K562 (cell line): ENCODE results near the gene TRIM24. TPM values are rescaled to one million over a fixed set of nuclear protein-coding genes. Genes with fewer than 3 reads are reported as not detected.

Experiments used
- ATF2 ChIP-seq: sonication (generic); formaldehyde crosslinking; IDR thresholded peaks from 2 replicates; pipeline ENCODE4 v1.8.1; 2022; ENCODE audit warnings: missing genetic modification reagents
- CTCFL ChIP-seq: IDR thresholded peaks from 2 replicates; pipeline ENCODE4 v1.6.1; 2011; ENCODE audit warnings: borderline replicate concordance, low read depth, mild to moderate bottlenecking, moderate library complexity, low read length; ENCODE audit not compliant: insufficient read depth, poor library complexity, severe bottlenecking
- HEY1 ChIP-seq: fragments of 250-450 bp; sonication (Bioruptor Pico); IDR thresholded peaks from 2 replicates; pipeline ENCODE4 v1.5.0; 2020; ENCODE audit warnings: mild to moderate bottlenecking, moderate library complexity, borderline replicate concordance
- NCOA1 ChIP-seq: fragments of 450-650 bp; IDR thresholded peaks from 2 replicates; pipeline ENCODE4 v1.6.1; 2016; ENCODE audit warnings: low read depth
- PHTF2 ChIP-seq: fragments of 250-450 bp; sonication (Bioruptor Pico); IDR thresholded peaks from 2 replicates; pipeline ENCODE4 v1.5.0; 2021; ENCODE audit warnings: mild to moderate bottlenecking
- PTBP1 ChIP-seq: fragments of 200-400 bp; formaldehyde crosslinking; IDR thresholded peaks from 2 replicates; pipeline ENCODE4 v1.6.1; 2017; ENCODE audit warnings: low read depth, low read length
- RHOXF2B ChIP-seq: fragments of 250-450 bp; sonication (Bioruptor Pico); conservative IDR thresholded peaks from 2 replicates; pipeline ENCODE4 v1.5.1; 2021
- THRB ChIP-seq: fragments of 450-650 bp; formaldehyde crosslinking; conservative IDR thresholded peaks from 2 replicates; pipeline ENCODE4 v1.4.0; 2022; ENCODE audit warnings: mild to moderate bottlenecking, missing genetic modification characterization
- TOE1 ChIP-seq, 2 experiments: fragments of 450-650 bp in 1 of 2; sonication (generic) in 1 of 2; formaldehyde crosslinking in 1 of 2; IDR thresholded peaks; 2 replicates each; pipeline versions ENCODE4 v1.7.1 to v1.8.0; 2016 to 2022; ENCODE audit warnings: borderline replicate concordance in 2 of 2, mild to moderate bottlenecking in 2 of 2, antibody characterized with exemption in 1 of 2, inconsistent platforms in 1 of 2, low read depth in 1 of 2, missing genetic modification reagents in 1 of 2, moderate library complexity in 1 of 2
- U2AF1 ChIP-seq: fragments of 200-400 bp; formaldehyde crosslinking; optimal IDR thresholded peaks from 2 replicates; pipeline ENCODE3; 2017; ENCODE audit warnings: mild to moderate bottlenecking, low read depth, low read length, moderate library complexity
- XRCC3 ChIP-seq: fragments of 450-650 bp; IDR thresholded peaks from 2 replicates; pipeline ENCODE4 v1.6.1; 2017; ENCODE audit warnings: mild to moderate bottlenecking, moderate library complexity
- ZBTB7A ChIP-seq: IDR thresholded peaks from 2 replicates; pipeline ENCODE4 v1.6.1; 2011; ENCODE audit warnings: low read depth, mild to moderate bottlenecking, low read length, moderate library complexity, borderline replicate concordance; ENCODE audit not compliant: control insufficient read depth
- ZEB2 ChIP-seq: fragments of 450-650 bp; IDR thresholded peaks from 2 replicates; pipeline ENCODE4 v1.6.1; 2016
- ZMIZ1 ChIP-seq, 2 experiments: fragments of 150-350 bp in 1 of 2; IDR thresholded peaks; 2 replicates each; pipeline ENCODE4 v1.6.1; 2012 to 2016; ENCODE audit warnings: low read depth in 2 of 2, low read length in 2 of 2, mild to moderate bottlenecking in 1 of 2, moderate library complexity in 1 of 2
- ZNF655 ChIP-seq: fragments of 250-450 bp; sonication (Bioruptor Pico); IDR thresholded peaks from 2 replicates; pipeline ENCODE4 v1.5.0; 2021
- ZNF695 ChIP-seq: fragments of 450-650 bp; formaldehyde crosslinking; IDR thresholded peaks from 2 replicates; pipeline ENCODE4 v1.4.0; 2020; ENCODE audit warnings: mild to moderate bottlenecking, moderate library complexity
- polyA plus RNA-seq, 8 experiments: library from polyadenylated mRNA; depleted of rRNA in 4 of 8; stranded (reverse) in 5 of 8; unstranded in 3 of 8; fragments of >200 nt; fragmentation: Nextera tagmentation in 2 of 8; fragmentation: Illumina TruSeq in 1 of 8; extraction: Ambion mirVana in 2 of 8; extraction: Trizol in 1 of 8; gene quantifications; 2 replicates each; pipeline versions ENCODE4 v1.2.1 to v1.2.3, GENCODE V29; 2011 to 2014; ENCODE audit warnings: inconsistent platforms in 1 of 8, missing spikeins in 1 of 8
- total RNA-seq, 7 experiments: library from RNA; depleted of rRNA in 6 of 7; stranded (reverse); fragments of >200 nt in 6 of 7; fragmentation: Illumina TruSeq in 2 of 7; extraction: Trizol in 2 of 7; gene quantifications; 2 replicates each; pipeline versions ENCODE4 v1.2.1 to v1.2.3, GENCODE V29; 2011 to 2021; ENCODE audit warnings: low replicate concordance in 1 of 7

Gene TRIM24
- total and polyA plus RNA-seq, 9 of the 15 experiments (the other 6 are each of a cell fraction or from before 2014, with no cell fraction given) = 13.4 to 74.0 (median 41.7) TPM

GRCh38 chr7:138460649-138461607 lies 869 bp downstream of the TRIM24 start (continued):
- TF ChIP-seq ZNF655 (CRISPR knock-in tag) (no peak), ZEB2 (no peak), XRCC3 (no peak), CTCFL (peak; percentile 82), TOE1 (IDR thresholded peaks at IDR 0.05; ENCODE audit: borderline replicate concordance) (peak; percentile 22; the same call in 1 of the 2 replicates), TOE1 (CRISPR knock-in tag; IDR thresholded peaks at IDR 0.05; ENCODE audit: borderline replicate concordance, low read depth) (peak; percentile 59; the same call in 1 of the 2 replicates), HEY1 (CRISPR knock-in tag) (no peak), U2AF1 (peak; percentile 17), PHTF2 (no peak), ZMIZ1 (IDR thresholded peaks at IDR 0.05; ENCODE audit: low read depth in 2 of 2, low read length in 2 of 2) (no peak), ZBTB7A (peak; percentile 91), RHOXF2B (CRISPR knock-in tag) (no peak), PTBP1 (no peak), THRB (CRISPR knock-in tag) (no peak), NCOA1 (peak; percentile 48; the same call in 1 of the 2 replicates), ZNF695 (no peak), ATF2 (no peak; the same call in 1 of the 2 replicates)
